ENCODE measurements around the gene BBX.

DNA sequence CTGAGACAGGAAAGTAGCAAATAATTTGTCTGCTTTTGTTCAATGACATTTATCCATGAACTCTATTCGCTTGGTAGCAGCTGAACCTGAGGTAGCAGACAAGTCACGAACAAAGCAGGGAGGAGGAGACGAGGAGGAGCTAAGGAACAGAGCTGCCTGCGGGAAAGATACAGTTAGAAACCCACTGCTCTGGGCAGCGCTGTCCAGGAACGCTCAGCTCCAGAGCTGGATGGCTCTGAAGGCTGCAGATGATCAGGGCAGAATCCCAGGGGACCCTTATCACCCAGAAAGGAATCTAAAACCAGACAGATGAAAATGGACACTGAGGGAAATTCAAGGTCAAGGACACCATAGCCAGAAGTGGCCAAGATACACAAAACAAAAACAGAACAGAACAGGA, 310.3 kb downstream of the BBX start:
- TF ChIP-seq, protein P1, sequence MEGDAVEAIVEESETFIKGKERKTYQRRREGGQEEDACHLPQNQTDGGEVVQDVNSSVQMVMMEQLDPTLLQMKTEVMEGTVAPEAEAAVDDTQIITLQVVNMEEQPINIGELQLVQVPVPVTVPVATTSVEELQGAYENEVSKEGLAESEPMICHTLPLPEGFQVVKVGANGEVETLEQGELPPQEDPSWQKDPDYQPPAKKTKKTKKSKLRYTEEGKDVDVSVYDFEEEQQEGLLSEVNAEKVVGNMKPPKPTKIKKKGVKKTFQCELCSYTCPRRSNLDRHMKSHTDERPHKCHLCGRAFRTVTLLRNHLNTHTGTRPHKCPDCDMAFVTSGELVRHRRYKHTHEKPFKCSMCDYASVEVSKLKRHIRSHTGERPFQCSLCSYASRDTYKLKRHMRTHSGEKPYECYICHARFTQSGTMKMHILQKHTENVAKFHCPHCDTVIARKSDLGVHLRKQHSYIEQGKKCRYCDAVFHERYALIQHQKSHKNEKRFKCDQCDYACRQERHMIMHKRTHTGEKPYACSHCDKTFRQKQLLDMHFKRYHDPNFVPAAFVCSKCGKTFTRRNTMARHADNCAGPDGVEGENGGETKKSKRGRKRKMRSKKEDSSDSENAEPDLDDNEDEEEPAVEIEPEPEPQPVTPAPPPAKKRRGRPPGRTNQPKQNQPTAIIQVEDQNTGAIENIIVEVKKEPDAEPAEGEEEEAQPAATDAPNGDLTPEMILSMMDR (IDR thresholded peaks at IDR 0.05; ENCODE audit: low read depth, low read length, missing input control), result no peak
- TF ChIP-seq FOXA1 (IDR thresholded peaks at IDR 0.05), result no peak
- no peak for TF ChIP-seq YY1 (IDR thresholded peaks at IDR 0.05)
- TF ChIP-seq GABPA (IDR thresholded peaks at IDR 0.05 in 1 of 2, conservative IDR thresholded peaks at IDR 0.05 in 1 of 2), result no peak
- no peak for TF ChIP-seq SP1 (IDR thresholded peaks at IDR 0.05)
